GM19452 (cell line): ENCODE data around the gene OR2A12.
"Not testable (repeated sequence)": the region's sequence is repeated elsewhere in the genome, so short reads cannot be mapped to it uniquely, and the experiment has no call there.

Source experiments
- ATAC-seq: cut with Tn5 transposase; IDR thresholded peaks from one replicate; pipeline ENCODE4 v1.9.1; 2021; ENCODE audit not compliant: unreplicated experiment

OR2A12 gene

DNA sequence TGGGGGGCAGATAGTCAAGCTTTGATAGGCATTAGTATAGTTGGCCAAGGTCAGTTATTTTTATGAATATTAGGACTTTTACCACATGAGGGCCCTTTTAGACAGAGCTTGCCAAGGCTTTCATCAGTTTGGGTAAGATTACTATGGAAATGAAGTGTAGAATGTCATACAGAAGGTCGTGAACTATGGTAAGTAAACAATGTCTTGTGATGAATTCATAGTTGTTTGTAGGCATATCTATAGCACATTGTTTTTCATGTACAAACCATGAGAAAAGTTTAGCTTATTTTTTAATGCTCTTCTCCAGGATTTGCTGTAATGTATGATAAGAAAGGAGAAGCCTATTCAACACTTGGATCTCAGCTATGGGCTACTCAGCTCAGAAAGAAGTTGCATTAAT lies 27.6 kb downstream of the OR2A12 start:
- ATAC-seq: no peak

DNA sequence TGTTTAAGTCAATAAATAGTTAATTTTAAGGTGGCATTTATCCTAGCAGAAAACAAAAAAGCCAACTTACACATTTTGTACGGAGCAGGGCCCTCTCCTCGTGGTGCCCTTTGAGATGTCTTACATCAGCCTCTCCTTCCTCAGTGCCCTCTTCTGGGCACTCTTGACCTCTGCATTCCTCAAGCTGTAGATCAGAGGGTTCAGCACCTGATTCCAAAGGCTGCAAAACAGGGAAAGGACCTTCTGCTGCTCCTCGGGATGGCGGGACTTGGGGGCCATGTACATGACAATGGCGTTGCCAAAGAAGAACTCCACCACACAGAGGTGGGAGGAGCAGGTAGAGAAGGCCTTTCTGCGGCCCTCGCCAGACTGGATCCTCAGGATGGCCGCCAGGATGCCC lies 32.3 kb downstream of the OR2A12 start:
- no peak for ATAC-seq

- no peak for ATAC-seq
These were observed 36.8 kb downstream of the OR2A12 start, which contains the start of gene OR2A14 for GRCh38 chr7:144122876-144123275. Gene OR2A14 (plus strand): TSS chr7:144123176. CDS start chr7:144129113, 5,937 bp downstream.

GRCh38 chr7:144127714-144128334 lies 41.7 kb downstream of the OR2A12 start:
- peak; percentile 99 for ATAC-seq

DNA sequence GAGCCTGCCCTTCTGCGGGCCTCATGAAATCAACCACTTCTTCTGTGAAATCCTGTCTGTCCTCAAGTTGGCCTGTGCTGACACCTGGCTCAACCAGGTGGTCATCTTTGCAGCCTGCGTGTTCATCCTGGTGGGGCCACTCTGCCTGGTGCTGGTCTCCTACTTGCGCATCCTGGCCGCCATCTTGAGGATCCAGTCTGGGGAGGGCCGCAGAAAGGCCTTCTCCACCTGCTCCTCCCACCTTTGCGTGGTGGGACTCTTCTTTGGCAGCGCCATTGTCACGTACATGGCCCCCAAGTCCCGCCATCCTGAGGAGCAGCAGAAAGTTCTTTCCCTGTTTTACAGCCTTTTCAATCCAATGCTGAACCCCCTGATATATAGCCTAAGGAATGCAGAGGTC lies 43.5 kb downstream of the OR2A12 start:
- ATAC-seq: not testable (repeated sequence)

- ATAC-seq: no peak
These were observed 44.7 kb downstream of the OR2A12 start for GRCh38 chr7:144130730-144131129.

- no peak for ATAC-seq
These were observed 46.2 kb downstream of the OR2A12 start for GRCh38 chr7:144132262-144132661.

- no peak for ATAC-seq
These were observed 47.2 kb downstream of the OR2A12 start for GRCh38 chr7:144133307-144133706.

- no peak for ATAC-seq
These were observed 48.0 kb downstream of the OR2A12 start for GRCh38 chr7:144134116-144134515.

DNA sequence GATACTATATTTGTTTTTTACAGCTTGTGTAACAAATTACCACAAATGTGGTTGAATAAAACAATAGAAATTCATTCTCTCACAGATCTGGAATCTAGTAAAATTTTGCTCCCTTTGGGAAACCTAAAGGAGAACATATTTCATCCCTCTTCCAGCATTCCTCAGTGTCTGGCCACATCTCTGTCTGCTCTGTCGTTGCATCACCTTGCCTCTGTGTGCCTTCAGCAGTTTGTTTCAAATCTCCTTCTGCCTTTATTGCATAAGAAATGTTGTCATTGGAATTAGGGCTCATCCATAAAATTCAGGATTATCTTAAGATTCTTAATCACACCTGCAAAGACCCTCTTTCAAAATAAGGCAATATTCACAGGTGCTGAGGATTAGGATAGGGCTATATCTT lies 51.4 kb downstream of the OR2A12 start:
- no peak for ATAC-seq

DNA sequence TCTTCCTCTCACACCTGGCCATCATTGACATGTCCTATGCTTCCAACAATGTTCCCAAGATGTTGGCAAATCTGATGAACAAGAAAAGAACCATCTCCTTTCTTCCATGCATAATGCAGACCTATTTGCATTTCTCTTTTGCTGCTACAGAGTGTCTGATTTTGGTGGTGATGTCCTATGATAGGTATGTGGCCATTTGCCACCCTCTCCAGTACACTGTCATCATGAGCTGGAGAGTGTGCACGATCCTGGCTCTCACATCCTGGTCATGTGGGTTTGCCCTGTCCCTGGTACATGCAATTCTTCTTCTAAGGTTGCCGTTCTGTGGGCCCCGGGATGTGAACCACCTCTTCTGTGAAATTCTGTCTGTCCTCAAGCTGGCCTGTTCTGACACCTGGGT lies 56.1 kb downstream of the OR2A12 start:
- no peak for ATAC-seq

DNA sequence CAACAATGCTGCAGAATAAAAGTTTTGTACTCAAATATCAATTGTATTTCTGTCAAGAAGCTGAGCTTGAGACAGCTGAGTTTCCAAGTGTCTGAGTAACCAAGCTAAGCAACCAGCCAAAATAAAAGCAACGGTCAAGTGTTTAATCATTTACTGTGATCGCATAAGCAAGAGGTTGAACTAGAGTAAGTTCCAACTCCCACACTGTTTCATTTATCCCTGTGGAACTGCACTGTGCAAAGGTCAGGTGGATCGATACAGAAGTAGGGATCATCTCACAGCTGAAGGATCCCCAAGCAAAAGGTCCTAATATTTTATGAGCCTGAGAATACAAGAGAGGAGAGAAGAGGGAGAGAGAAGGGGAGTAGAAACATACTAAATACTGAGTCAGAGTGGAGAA lies 58.3 kb downstream of the OR2A12 start:
- no peak for ATAC-seq

GRCh38 chr7:144148224-144148827 lies 62.2 kb downstream of the OR2A12 start:
- no peak for ATAC-seq
